Activated CD4-positive, alpha-beta T cell treated with anti-CD3 and anti-CD28 coated beads for 4 hours (primary cell): Measurements from ENCODE around the gene IGF2BP3.

ENCODE experiments used
- DNase-seq, 2 donors: peaks; one replicate each; pipeline ENCODE4 v3.0.0-alpha.2; 2020

The IGF2BP3 gene

DNA sequence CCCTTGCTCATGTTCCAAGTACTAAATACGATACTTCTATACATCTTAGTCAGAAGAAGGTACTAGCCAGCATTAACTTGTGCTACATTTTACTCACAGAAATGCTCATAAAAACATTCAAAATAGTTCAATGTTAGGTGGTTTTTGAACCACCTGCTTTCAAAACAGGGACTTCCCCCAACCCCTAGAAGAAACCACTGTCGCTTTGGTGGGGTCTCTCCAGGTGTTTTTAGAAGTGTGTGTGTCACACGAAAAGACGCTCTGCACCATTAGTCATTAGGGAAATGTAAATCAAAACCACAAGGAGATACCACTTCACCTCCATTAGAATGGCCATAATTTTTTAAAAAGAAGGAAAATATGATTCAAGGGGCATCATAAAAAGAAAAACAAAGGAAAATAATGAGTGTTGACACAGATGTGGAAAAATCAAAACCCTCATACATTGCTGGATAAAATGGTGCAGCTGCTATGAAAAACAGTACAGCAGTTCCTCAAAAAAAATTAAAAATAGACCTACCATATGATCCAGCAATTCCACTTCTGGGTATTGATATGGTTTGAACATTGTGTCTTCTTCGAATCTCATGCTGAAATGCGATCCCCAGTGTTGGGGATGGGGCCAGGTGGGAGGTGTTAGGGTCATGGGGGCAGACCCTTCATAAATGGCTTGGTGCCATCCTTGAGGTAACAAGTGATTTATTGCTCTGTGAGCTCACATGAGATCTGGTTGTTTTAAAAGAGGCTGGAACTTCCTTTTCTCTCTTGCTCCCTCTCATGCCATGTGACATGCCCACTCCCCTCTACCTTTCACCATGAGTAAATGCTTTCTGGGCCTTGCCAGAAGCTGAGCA is 96.9 kb downstream of the IGF2BP3 start:
- peak; percentile 46 to 59 for DNase-seq

DNA sequence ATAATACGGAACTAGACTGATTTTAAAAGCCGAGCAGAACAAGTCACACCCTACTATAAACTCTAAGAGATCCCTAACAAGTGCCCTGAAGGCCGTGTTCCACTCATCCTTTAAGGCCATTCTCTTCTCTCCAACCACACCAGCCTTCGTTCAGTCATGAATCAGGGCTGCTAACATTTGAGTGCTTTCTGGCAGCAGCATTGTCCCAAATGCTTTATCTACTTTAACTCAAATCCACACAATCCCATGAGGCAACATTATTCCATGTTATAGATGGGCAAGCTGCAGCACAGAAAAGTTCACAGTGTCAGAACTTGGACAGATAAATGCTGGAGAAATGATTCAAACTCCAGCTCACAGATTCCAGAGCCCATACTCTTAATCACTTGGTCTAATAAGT is 97.7 kb downstream of the IGF2BP3 start:
- no peak for DNase-seq

DNA sequence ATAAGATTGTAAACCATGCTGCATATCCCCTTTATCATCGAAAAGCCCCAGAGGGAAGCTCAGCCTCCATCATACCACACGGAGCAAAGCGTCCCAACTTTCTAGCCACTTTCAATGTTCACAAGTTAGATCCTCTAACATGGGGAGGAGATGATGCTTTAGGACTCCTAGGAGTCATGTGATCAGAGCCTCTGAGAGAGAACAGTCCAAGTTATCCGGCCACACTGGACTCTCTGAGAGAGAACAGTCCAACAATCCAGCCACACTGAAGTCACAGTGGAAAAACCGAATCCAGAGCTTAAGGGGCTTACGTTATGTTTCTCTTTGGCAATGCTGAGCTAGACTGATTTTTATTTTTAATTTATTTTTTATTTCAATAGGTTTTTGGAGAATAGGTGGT is 98.6 kb downstream of the IGF2BP3 start:
- DNase-seq: no peak

DNA sequence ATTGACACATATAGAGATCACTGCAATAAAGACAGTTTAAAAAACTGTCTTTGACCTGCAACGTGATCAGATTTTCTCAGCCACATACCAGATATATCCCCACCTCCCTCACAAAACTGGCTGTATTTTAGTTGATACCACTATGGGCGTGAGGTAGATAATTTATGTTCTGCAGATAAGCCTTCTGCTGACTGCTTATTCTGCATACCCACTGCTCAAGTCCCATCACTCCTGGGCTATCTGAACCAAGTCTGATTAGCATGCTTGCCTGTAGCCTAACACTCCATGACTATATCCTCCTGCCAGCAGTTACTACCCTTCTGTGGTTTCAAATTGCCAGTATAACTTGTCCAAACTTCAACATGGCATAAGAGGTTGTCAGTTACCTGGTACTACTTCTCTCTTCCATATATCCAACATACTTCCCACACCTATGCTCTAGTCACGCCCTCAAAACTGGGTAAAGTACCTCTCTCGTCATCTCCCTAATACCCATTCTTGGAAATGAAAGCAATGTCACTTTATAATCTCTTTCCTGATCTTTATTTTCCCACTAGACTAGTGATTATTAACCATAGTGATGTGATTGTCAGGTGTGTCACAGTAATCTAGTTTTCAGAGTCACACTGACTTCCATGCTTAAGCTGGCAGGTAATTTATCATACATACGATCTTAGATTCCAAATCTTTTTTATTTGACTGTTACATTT is 100.4 kb downstream of the IGF2BP3 start:
- no peak for DNase-seq

DNA sequence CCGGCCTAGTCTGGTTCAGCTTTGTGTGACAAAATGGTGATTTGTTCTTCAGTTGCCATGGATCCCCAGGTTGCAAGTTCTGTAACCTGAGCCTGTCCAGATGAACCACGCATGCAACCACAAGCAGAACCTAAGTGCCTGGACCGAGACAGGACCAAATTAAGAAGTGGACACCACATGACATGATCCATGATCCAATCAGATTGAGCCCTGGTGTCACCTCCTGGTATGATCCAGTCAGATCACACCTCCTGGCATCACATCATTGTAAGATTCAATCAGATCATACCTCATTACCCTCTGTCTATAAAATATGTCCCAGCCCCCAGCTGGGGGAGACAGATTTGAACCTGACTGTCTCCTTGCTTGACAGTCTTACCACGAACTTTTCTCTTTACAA is 101.2 kb downstream of the IGF2BP3 start:
- no peak for DNase-seq

DNA sequence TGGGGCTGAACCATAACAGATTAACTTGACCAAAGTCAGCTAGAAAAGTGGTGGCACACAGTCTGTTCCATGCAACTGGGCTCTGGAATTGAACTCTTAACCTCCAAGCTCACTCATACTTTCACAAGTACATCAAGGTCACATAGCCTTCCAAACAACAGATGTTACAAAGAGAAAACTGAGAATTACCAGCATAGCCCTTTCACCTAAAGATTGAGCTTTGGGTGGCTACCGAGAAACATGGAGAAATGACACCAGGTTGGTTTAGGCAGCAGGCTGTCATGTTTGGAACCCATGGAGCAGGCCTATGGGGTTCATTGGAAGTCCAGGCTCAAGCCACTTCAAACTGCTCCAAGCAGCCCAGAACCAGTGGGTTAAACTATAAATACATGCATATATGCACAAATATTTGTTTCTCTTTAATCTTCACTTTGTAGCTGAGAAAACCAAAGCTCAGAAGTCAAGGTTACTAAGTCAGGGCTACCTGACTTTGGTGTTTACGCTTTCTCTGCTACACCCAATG is 112.1 kb downstream of the IGF2BP3 start:
- no peak for DNase-seq

DNA sequence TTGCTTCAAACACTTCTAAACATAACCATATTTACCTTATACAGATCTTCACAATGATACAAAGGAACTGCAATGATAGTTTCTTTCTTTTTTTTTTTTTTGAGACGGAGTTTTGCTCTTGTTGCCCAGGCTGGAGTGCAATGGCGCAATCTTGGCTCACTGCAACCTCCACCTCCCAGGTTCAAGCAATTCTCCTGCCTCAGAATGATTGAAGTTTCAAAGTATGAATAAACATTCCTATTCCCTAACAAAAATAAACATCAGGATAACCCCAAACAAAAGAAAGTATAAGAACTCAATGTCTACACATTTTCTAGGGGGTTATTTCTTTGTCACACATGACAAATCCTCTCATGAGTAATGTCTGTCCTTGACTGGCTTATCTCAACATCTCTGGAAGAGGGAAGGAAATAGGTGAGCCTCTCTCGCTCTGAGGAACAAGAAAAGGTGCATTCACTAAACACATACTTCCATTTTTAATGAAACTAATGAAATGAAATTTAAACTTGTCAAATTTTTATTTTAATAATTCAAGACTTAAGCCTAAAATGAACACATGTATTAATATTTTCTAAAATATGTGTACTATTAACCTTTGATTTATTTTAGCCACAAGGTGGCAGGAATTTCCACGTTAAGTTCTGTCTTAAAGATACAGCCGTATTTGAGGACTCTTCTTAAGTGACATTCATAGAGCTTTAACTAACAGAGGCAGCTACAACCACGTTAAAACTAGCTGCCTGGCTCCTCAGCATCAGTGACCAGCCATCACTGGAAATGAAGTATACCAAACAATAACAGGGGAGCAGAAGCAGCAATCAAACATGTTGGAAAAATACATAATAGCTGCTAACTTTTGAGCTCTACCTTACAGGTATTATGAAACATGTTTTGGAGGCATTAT is 112.8 kb downstream of the IGF2BP3 start:
- DNase-seq: no peak

DNA sequence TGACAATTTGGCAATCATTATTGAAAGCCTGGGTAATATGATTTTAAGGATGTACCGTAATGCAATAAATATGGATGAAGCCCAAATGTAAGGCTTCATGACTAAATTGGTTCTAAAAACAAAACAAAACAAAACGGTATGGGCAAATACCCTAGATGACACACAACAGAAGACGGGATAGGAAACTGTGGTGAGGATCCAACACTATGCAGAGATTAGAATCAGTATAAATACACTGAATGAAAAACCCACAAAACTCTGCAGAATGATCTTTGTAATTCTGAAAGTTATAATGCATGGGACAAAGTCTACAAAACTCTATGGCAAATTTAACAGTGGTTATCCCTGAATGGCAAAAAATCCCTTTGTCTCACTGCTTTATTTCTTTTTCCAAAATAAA is 113.6 kb downstream of the IGF2BP3 start:
- DNase-seq: no peak

DNA sequence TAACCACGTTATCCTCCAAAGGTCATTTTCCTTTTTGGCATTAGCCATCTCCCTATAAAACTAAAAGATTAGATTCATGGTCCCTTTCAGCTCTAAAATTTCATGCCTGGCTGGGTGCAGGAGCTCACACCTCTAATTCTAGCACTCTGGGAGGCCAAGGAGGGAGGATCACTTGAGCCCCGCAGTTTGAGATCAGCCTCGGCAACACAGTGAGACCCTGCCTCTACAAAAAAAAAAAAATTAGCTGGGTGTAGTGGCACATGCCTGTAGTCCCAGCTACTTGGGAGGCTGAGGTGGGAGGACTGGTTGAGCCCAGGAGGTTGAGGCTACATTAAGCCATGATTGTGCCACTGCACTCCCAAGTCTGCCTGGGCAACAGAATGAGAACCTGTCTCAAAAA is 114.1 kb downstream of the IGF2BP3 start:
- DNase-seq: no peak

DNA sequence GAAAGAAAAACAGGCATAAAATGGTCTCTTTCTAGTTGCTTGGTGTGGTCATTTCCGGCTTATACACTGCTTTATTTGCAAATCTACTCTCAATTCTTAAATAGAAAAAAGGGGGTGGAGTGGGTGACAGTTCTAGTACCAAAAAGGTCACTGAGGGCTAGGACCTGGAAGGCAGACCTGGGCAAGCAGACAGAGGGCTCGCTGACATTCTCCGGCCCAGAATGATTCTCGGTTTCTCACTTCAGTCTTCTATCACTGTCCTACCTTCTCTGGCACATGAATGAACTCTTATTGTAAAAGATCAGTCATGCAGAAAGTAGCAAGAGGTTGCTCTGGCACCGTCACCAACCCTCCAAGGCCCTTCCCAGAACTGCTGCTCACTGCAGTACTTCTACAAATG is 117.1 kb downstream of the IGF2BP3 start:
- no peak for DNase-seq

DNA sequence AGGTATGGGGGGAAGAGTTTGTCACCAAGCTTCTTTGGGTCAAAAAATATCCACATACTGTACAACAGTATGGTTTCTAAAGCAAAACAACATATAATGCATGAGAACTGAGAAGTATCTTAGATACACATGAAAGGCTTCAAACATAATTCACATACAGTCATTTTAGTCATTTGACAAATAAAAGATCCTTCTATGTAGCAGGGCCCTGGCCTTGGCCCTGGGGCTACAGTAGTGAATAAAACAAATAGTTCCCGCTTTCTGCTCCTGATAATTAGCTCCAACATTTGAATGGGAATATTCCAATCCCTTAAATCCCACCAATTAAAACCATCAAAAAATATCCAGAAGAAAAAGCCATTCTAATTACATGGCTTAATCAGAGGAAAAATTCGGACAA is 119.8 kb downstream of the IGF2BP3 start:
- DNase-seq: no peak

DNA sequence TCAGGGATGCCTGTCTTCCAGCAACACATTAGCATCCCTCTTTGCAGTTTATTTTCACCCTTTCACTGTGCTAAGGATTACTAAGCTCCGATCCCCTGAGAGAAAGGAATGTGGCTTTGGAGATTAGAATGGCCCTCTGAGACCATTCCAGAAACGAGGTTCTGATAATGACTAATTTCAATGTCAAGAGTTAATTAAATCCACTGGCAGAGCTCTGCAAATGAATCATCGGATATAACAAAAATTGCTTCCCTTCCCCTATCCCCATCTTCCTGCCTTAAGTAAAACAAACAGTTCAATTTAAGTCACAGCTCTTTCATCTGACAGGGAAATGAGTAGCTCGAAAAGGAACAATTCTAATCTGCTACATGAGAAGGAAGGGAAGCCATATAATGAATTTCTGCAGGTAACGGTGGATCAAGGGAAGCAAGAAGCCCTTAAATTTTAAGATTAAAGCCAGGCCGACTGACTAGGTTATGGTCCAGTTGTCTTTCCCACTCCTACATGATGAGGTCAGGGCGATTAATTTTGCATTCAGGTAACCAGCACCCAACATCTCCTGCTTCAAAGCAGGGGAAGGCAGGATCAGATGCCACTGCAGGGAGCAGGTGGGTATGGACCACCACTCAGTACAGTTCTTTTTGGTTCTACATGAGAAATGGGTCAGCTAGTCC is 120.7 kb downstream of the IGF2BP3 start:
- DNase-seq: no peak

DNA sequence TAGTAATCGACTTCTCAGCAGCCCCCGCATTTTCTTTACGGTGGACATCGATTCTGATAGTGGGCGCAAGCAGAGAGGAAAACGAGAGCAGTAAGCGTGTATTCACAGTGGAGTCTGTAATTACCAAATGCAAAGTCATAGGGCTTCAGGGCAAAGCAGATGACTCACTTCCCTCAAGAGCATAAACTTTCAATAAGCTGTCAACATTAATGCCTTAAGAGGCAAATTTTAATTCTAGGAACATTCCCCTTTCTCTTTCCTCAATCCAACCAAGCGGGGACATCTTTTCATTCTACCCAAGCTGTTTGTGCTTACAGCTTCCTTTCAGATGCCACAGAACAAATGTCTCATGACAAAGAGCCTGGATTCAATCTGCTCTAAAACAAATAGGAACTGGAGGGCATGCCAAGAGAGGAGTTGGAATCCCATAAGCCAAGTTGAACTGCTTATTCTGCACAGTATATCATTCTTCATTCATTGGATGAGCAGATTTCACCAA is 122.6 kb downstream of the IGF2BP3 start:
- no peak for DNase-seq

DNA sequence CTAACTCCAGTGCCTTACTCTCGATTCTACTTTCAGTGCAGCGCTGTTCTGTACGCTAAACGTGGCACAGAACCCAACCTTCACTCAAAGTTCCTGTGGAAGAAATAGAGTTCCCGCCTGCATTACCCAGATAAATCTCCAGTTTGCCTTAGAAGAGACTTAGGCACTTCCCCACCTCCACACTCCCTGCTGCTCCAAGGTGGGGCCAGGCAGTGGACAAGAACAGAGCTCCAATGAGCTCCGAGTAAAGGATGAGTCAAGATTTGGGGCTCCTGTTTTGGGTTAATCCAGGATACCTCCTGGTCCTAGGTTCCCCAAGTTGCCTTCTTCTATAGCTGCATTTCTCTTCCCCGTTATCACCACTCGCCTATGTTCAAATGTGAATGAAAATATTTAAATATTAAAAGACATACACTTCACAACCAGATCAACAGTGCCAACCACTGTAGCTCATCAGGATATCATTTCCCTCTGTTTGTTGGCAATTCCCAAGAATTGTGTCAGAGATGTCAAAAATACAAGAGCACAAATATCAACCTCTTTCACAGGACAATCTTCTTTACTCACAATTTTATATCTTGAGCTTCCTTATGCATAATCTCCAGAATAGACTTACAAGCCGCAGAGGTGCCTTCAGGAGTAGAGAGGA is 123.1 kb downstream of the IGF2BP3 start:
- no peak for DNase-seq

DNA sequence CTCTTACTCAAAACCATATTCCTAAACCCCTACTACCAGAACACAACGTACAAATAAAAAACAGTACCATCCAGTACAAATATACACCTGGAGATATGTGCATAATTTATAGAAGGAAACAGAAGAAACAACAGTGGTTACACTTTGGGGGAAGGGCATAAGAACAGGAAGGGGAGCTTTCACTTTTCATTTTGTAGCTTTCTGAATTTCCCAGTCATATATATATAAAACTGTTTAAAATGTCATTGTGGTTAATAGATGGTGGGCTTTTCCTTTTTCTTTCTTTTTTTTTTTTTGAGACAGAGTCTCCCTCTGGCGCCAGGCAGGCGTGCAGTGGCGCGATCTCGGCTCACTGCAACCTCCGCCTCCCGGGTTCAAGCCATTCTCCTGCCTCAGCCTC is 124.0 kb downstream of the IGF2BP3 start:
- DNase-seq: no peak

DNA sequence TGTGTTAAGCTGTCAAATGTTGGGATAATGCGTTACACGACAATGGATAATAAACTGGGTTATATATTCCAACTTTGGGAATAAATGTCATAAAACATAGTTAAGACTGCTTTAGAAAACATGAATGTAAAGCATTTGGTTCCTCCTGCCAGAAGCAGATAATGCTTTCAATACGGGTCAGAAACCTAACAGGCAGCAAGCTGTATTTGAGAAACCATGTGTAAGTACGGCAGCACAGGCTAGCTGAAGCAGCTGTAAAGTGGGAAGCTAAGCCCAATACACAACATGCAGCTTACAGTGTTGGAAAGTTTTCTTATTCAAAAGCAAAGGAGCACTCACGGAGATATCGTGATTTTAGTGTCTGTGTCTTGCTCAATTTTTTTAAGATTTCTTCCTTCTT is 124.7 kb downstream of the IGF2BP3 start:
- DNase-seq: no peak

DNA sequence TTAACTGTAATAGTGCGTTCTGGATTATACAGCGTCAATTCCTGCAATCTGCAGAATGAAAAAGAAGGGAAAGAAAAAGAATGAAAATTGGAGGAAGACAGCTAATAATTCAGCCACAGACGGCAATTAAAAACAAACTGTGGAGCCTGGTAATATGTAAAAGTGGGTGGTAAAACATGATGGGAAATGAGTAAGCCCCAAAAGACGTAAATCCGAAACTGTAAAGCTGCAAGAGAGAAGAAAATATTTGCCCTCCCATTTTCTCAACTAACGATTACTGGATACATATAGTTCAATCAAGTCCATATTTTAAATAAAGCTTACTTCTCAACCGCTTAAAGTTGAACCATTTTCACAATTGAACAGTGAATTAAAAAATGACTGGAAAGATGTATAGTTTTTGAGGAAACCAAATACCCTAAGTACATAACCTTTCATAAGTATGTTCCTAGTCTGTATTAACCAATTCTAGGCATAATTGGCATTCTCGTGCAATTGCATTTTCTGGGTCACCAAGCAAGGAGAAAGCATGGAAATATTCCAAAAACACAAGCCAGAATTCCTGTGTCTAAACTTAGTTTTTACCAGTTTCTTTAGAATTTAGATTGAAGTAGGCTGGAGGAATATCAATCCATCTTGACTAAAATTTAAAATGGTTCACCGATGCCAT is 126.3 kb downstream of the IGF2BP3 start:
- DNase-seq: no peak

DNA sequence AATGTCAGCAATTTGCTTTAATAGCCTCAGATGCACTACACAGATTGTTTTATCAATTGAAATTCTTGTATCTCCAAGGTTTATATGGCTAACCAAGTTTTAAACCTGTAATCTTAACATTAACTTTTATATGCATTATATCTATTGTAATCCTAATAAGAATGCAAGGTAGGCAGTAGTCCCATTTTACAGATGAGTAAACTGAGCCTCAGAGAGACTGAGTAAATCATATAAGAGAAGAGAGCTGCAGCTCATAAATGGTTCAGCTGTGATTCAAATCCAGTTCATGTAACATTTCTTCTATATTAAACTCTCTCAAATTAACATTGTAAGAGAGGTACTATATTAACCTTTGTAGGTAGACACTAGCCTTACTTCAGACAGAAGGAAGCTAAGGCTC is 127.2 kb downstream of the IGF2BP3 start:
- DNase-seq: no peak

DNA sequence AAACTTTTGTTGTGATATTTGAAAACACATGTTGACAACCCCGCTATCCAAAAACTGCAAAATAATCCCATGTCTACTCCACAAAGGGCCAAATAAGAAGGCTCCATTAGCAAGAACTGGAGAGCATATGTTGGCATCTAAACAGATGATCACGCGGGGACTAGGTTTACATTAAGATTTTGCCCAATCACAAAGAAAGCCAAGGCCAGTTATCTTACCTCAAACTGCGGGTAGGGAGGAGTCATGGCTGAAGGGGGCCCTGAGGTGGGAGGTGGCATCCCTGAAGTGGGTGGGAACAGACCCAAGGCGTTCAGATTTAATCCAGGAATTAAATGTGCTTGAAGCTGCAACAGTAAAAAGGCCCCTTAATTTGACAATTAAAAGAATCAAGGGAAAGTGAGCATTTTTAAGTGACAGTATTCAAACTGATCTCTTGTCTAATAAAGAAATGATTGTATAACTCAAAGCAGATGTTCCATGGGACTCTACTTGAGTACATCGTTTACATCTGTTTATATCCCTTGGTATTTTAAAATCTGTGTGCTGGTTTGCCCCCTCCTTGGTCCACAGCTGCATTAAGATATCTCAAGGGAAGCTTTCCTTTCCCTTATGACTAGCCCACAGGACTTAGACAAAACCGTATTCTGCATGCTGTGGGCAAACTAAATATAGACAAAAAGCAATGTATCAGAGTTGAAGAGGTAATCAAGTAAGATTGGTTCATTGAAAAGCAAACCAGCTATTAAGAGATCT is 128.3 kb downstream of the IGF2BP3 start:
- no peak for DNase-seq

DNA sequence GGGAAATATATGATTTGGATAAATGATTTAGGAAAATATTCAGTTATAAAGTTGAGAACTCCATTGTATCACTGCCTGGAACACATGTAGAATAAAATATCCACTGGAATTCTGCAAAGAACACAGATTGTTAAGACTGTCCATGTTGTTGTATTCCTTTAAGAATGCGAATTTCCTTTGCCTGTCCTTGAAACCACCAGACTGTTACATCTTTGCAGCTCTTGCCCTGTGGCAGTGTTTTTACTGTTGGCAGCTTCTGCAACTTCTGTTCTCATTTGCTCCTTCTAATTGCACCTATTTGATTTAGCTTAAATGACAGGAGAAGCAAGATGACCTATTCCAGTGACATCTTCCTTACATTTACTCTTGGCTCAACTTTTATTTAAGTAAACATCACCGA is 131.4 kb downstream of the IGF2BP3 start:
- DNase-seq: no peak

DNA sequence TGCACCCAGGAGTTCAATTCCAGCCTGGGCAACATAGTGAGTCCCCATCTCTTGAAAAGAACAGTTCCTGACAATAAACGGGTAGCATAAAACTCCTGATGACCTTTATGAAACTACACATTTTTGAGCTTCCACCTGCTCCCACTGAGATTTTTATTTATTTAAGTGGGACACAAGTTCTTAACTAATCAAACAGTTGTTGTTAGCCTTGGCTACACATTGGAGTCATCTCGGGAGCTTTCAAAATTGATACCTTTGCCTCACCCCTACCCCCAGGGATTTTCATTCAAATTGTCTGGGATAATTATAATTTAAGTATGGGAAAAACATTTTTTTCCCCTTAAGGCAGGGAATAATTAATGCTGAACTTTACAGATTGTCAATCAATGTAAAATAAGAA is 131.9 kb downstream of the IGF2BP3 start:
- DNase-seq: no peak
